Psoas muscle (tissue), 8 donors: Measurements from ENCODE around the gene GNAT1. TPM values are rescaled to one million over a fixed set of nuclear protein-coding genes. Genes with fewer than 3 reads are reported as not detected.

Experiments used
- ATAC-seq, 4 donors: fragments of 200-7000 bp; cut with Tn5 transposase; one replicate each; pipeline ENCODE4 v1.9.1; 2020; ENCODE audit warnings: moderate library complexity in 3 of 4, mild to moderate bottlenecking in 2 of 4
- DNase-seq, 2 donors: peaks; one replicate each; pipeline ENCODE4 v3.0.0-alpha.2; 2020
- H3K27ac ChIP-seq: fragments of 200-600 bp; one replicate; pipeline ENCODE4 v1.8.0; 2022
- H3K27me3 ChIP-seq, 3 donors: fragments of 200-600 bp in 1 of 3; one replicate each; pipeline versions ENCODE4 v1.6.1 to v1.8.0; 2013 to 2022; ENCODE audit warnings: low read length in 2 of 3, mild to moderate bottlenecking in 2 of 3, moderate library complexity in 1 of 3; ENCODE audit not compliant: insufficient read depth in 3 of 3
- H3K36me3 ChIP-seq, 2 donors: fragments of 200-600 bp in 1 of 2; one replicate each; pipeline versions ENCODE4 v1.6.1 to v1.8.0; 2013 to 2022; ENCODE audit warnings: low read depth in 1 of 2, mild to moderate bottlenecking in 1 of 2, moderate library complexity in 1 of 2; ENCODE audit not compliant: insufficient read depth in 1 of 2
- H3K4me1 ChIP-seq: fragments of 200-600 bp; one replicate; pipeline ENCODE4 v1.8.0; 2022
- H3K4me3 ChIP-seq: fragments of 200-600 bp; one replicate; pipeline ENCODE4 v1.8.0; 2022; ENCODE audit warnings: mild to moderate bottlenecking
- H3K9me3 ChIP-seq: fragments of 200-600 bp; one replicate; pipeline ENCODE4 v1.8.0; 2022
- WGBS, 3 donors: extraction: QIAGEN DNeasy Blood & Tissue Kit; methylation state at CpG; one replicate each; pipeline versions ENCODE4 v1.1.6 to v1.1.7; 2013; 5-methylcytosine and 5-hydroxymethylcytosine counted together
- intact Hi-C, 2 donors: fragments of 100-400 bp; cut with DNase I; formaldehyde crosslinking; loops; one replicate each; pipeline versions ENCODE4 v1.11.0 to v1.14.2; 2022
- polyA plus RNA-seq, 3 donors: library from polyadenylated mRNA; stranded (reverse); fragments of 200-250 nt; gene quantifications; one replicate each; pipeline ENCODE4 v1.2.3, GENCODE V29; 2013
- total RNA-seq, 4 donors: library from RNA; stranded (reverse); fragmentation: NEBNext Ultra II Directional in 2 of 4; extraction: Animal tissue kit (Norgen Biotek cat#: 25700) in 2 of 4; gene quantifications; one replicate each; pipeline versions ENCODE4 v1.2.1 to v1.2.4, GENCODE V29; 2021 to 2023
- TF ChIP-seq, protein P1 (sequence below): fragments of 200-600 bp; IDR thresholded peaks from one replicate; pipeline ENCODE4 v1.8.0; 2022; ENCODE audit warnings: antibody characterized with exemption
- donor health status: healthy with polysubstance abuse.
- donor health status: DM: no; HTN: no; CAD: no; lungs with moderate emphysema.
- donor health status: Bipolar disorder and iron deficiency.
- donor health status: healthy.
- donor health status: DM: yes; HTN: yes; CAD: no.
- donor health status: DM: no; HTN: no; CAD: no.
- donor health status: DM: no; HTN: no; CAD: no.
- donor health status: DM: yes; HTN: yes; CAD: no.

The GNAT1 gene
- total and polyA plus RNA-seq, 7 donors = not detected

DNA sequence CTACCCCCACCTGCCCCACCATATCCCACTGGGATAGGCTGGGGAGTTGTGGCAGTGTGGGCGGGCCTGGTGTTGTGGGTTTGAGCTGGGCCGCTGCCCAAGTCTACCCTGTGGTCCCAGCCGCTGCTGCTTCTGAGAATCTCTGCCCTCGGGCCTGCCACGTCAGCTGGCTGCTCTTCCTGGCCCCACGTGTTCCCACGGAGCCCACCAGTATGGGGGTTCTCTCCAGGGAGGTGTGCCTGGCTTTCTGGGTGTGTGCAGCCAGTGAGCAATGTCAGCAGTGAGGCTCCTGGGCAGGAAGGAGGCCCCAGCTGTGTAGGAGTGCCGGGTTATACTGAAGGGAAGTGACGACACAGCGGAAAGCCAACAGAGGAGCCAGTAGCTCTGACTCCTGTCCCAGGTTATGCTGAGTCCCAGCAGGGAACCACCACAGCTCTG lies 55.1 kb downstream of the GNAT1 start:
- peaks cover 69% of the 10 kb centered on the region for H3K4me1 ChIP-seq
- 22 to 33% (median 30%) methylated on average over 7 to 10 of the region's 10 CpGs for WGBS, 3 donors
- TF ChIP-seq, protein P1, sequence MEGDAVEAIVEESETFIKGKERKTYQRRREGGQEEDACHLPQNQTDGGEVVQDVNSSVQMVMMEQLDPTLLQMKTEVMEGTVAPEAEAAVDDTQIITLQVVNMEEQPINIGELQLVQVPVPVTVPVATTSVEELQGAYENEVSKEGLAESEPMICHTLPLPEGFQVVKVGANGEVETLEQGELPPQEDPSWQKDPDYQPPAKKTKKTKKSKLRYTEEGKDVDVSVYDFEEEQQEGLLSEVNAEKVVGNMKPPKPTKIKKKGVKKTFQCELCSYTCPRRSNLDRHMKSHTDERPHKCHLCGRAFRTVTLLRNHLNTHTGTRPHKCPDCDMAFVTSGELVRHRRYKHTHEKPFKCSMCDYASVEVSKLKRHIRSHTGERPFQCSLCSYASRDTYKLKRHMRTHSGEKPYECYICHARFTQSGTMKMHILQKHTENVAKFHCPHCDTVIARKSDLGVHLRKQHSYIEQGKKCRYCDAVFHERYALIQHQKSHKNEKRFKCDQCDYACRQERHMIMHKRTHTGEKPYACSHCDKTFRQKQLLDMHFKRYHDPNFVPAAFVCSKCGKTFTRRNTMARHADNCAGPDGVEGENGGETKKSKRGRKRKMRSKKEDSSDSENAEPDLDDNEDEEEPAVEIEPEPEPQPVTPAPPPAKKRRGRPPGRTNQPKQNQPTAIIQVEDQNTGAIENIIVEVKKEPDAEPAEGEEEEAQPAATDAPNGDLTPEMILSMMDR = no peak
- H3K27ac ChIP-seq = peak overlapping the region; percentile 80
- H3K36me3 ChIP-seq = no peaks in the 10 kb centered on the region
- H3K9me3 ChIP-seq = no peaks in the 10 kb centered on the region
- no peaks in the 10 kb centered on the region for H3K27me3 ChIP-seq
- DNase-seq = peak in 1 of 2 donors; percentile 51
- peak overlapping the region; percentile 82 for H3K4me3 ChIP-seq
- peak; percentile 12 to 29 (median 21) for ATAC-seq
- intact Hi-C loops = loop anchor here (2.0 kb wide), 1 partner anchor 20 kb away; no protein-coding TSS in a partner anchor

Other genes starting within 250 kb of the GNAT1 start
- gene RBM5, start 102.7 kb upstream of the GNAT1 start, total RNA-seq = 10 to 100 TPM; 35.6 to 61.4 (median 55.2) TPM
- gene RBM5, start 102.7 kb upstream of the GNAT1 start, polyA plus RNA-seq = 10 to 100 TPM; 30.7 to 35.0 (median 31.1) TPM
- gene SEMA3F, start 36.3 kb upstream of the GNAT1 start, total RNA-seq = 10 to 100 TPM in 3 of 4 donors, 1 to 10 TPM in 1; 7.0 to 13.7 (median 12.3) TPM
- 1 to 10 TPM; 4.7 to 7.6 (median 6.8) TPM for gene SEMA3F, start 36.3 kb upstream of the GNAT1 start, polyA plus RNA-seq
- 10 to 100 TPM in 1 of 4 donors, 1 to 10 TPM in 3; 1.7 to 12.7 (median 5.4) TPM for gene SLC38A3, start 13.7 kb downstream of the GNAT1 start, total RNA-seq
- gene SLC38A3, start 13.7 kb downstream of the GNAT1 start, polyA plus RNA-seq = 1 to 10 TPM in 2 of 3 donors, under 1 TPM in 1; 0.12 to 4.5 (median 1.3) TPM
- gene GNAI2, start 44.6 kb downstream of the GNAT1 start, total RNA-seq = 10 to 100 TPM; 55.5 to 93.9 (median 74.8) TPM
- 10 to 100 TPM; 39.4 to 57.6 (median 50.7) TPM for gene GNAI2, start 44.6 kb downstream of the GNAT1 start, polyA plus RNA-seq
- 1 to 10 TPM; 3.1 to 6.8 (median 4.3) TPM for gene SEMA3B, start 77.5 kb downstream of the GNAT1 start, total RNA-seq
- 1 to 10 TPM; 2.1 to 3.4 (median 2.2) TPM for gene SEMA3B, start 77.5 kb downstream of the GNAT1 start, polyA plus RNA-seq
- 10 to 100 TPM in 1 of 4 donors, 1 to 10 TPM in 2, under 1 TPM in 1; 0.84 to 13.1 (median 1.1) TPM for gene LSMEM2, start 87.5 kb downstream of the GNAT1 start, total RNA-seq
- gene LSMEM2, start 87.5 kb downstream of the GNAT1 start, polyA plus RNA-seq = 1 to 10 TPM in 1 of 3 donors, under 1 TPM in 2; 0.61 to 1.6 (median 0.66) TPM
- 100 to 1,000 TPM in 3 of 4 donors, 10 to 100 TPM in 1; 77.2 to 145 (median 119) TPM for gene IFRD2, start 100.8 kb downstream of the GNAT1 start, total RNA-seq
- gene IFRD2, start 100.8 kb downstream of the GNAT1 start, polyA plus RNA-seq = 100 to 1,000 TPM; 129 to 175 (median 151) TPM
- 1 to 10 TPM in 1 of 4 donors, under 1 TPM in 3; 0.28 to 2.1 (median 0.65) TPM for gene HYAL3, start 107.8 kb downstream of the GNAT1 start, total RNA-seq
- 1 to 10 TPM in 2 of 3 donors, under 1 TPM in 1; 0.23 to 3.4 (median 1.2) TPM for gene HYAL3, start 107.8 kb downstream of the GNAT1 start, polyA plus RNA-seq
- gene NAA80, start 107.8 kb downstream of the GNAT1 start, total RNA-seq = 1 to 10 TPM; 7.9 to 9.7 (median 8.3) TPM
- gene NAA80, start 107.8 kb downstream of the GNAT1 start, polyA plus RNA-seq = 10 to 100 TPM in 1 of 3 donors, 1 to 10 TPM in 2; 6.8 to 12.8 (median 10.0) TPM
- gene HYAL1, start 112.0 kb downstream of the GNAT1 start, total RNA-seq = 10 to 100 TPM in 3 of 4 donors, 1 to 10 TPM in 1; 8.5 to 20.8 (median 13.7) TPM
- 10 to 100 TPM in 2 of 3 donors, 1 to 10 TPM in 1; 9.5 to 15.1 (median 13.8) TPM for gene HYAL1, start 112.0 kb downstream of the GNAT1 start, polyA plus RNA-seq
- 10 to 100 TPM; 20.6 to 42.8 (median 25.6) TPM for gene HYAL2, start 131.1 kb downstream of the GNAT1 start, total RNA-seq
- 10 to 100 TPM; 25.3 to 61.7 (median 41.8) TPM for gene HYAL2, start 131.1 kb downstream of the GNAT1 start, polyA plus RNA-seq
- 10 to 100 TPM; 31.5 to 43.6 (median 33.7) TPM for gene TUSC2, start 136.6 kb downstream of the GNAT1 start, total RNA-seq
- gene TUSC2, start 136.6 kb downstream of the GNAT1 start, polyA plus RNA-seq = 100 to 1,000 TPM in 1 of 3 donors, 10 to 100 TPM in 2; 38.0 to 100 (median 84.9) TPM
- 10 to 100 TPM; 10.1 to 24.2 (median 14.9) TPM for gene RASSF1, start 149.2 kb downstream of the GNAT1 start, total RNA-seq
- 10 to 100 TPM; 33.3 to 84.5 (median 37.9) TPM for gene RASSF1, start 149.2 kb downstream of the GNAT1 start, polyA plus RNA-seq
- under 1 TPM; 0.24 to 0.99 (median 0.57) TPM for gene ZMYND10, start 154.1 kb downstream of the GNAT1 start, total RNA-seq
- under 1 TPM; 0.23 to 0.99 (median 0.51) TPM for gene ZMYND10, start 154.1 kb downstream of the GNAT1 start, polyA plus RNA-seq
- 10 to 100 TPM; 16.1 to 29.5 (median 19.6) TPM for gene NPRL2, start 159.2 kb downstream of the GNAT1 start, total RNA-seq
- 10 to 100 TPM; 21.5 to 36.6 (median 21.7) TPM for gene NPRL2, start 159.2 kb downstream of the GNAT1 start, polyA plus RNA-seq
- 1 to 10 TPM; 5.7 to 9.2 (median 7.0) TPM for gene CYB561D2, start 159.3 kb downstream of the GNAT1 start, total RNA-seq
- gene CYB561D2, start 159.3 kb downstream of the GNAT1 start, polyA plus RNA-seq = 10 to 100 TPM; 14.7 to 34.8 (median 17.5) TPM
- 10 to 100 TPM; 20.4 to 29.1 (median 23.2) TPM for gene TMEM115, start 167.9 kb downstream of the GNAT1 start, total RNA-seq
- 10 to 100 TPM; 29.7 to 49.6 (median 42.7) TPM for gene TMEM115, start 167.9 kb downstream of the GNAT1 start, polyA plus RNA-seq